GM18505 (cell line): Measurements from ENCODE around the gene LMO2.
"Not testable (repeated sequence)": the region's sequence is repeated elsewhere in the genome, so short reads cannot be mapped to it uniquely, and the experiment has no call there.

ENCODE experiments used
- ATAC-seq: cut with Tn5 transposase; IDR thresholded peaks from one replicate; pipeline ENCODE4 v1.9.1; 2021; ENCODE audit not compliant: unreplicated experiment
- POLR2A ChIP-seq: IDR thresholded peaks from 4 replicates; pipeline ENCODE4 v1.6.1; 2011; ENCODE audit warnings: borderline replicate concordance; ENCODE audit not compliant: insufficient read depth, insufficient read length; ENCODE audit errors: extremely low read depth

LMO2 gene

GRCh38 chr11:33855500-33855899, 36.4 kb downstream of the LMO2 start:
- no peak for TF ChIP-seq POLR2A
- ATAC-seq, result no peak

DNA sequence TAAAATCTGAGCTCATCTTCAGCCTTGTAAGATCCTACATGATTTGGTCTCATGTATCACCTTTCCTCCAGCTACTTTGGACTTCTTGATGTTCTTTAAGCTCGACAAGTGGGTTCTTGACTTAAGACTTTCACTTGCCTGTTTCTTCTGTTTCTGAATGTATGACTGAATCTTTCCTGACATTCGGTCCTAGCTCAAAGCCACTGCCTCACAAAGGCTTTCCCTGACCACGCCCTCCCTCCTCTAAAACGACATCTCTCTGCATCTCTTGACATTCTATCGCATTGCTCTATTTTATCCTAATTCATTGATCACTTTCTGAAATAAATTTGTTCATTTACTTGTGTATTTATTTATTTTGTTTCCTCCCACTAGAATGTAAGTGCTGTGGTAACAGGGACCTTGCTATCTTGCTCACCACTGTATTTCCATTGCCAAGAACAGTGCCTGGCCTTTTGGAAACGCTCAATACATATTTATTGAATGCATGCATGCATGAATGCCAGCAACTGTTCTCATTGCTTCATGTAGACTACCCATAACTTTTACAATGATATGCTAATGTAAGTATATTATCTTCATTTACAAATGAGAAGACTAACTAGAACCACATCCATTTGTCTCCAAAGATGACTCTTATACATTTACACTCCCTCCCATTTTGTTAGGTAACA, 43.0 kb downstream of the LMO2 start:
- no peak for TF ChIP-seq POLR2A
- no peak for ATAC-seq

GRCh38 chr11:33847251-33847650, 44.6 kb downstream of the LMO2 start:
- TF ChIP-seq POLR2A, result no peak
- ATAC-seq, result no peak

DNA sequence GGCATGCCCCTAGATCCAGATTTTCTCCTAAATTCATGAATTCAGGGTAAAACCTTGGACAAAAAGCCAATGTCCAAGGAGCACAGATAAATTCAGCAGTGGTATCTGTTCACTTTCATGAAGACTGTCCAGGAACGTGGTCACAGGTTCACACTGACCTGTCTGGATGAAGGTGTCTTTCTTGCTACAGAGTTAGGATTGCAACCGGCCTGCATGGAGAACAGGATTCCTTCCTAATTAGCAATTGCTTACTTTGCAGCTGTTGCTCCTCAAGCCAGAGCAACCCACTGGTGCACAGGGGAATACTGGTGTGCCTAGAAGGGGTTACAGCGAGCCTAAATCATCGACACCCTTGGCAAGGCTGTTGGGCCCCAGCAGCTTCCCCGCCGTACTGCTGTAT, 47.6 kb downstream of the LMO2 start:
- no peak for TF ChIP-seq POLR2A
- no peak for ATAC-seq

DNA sequence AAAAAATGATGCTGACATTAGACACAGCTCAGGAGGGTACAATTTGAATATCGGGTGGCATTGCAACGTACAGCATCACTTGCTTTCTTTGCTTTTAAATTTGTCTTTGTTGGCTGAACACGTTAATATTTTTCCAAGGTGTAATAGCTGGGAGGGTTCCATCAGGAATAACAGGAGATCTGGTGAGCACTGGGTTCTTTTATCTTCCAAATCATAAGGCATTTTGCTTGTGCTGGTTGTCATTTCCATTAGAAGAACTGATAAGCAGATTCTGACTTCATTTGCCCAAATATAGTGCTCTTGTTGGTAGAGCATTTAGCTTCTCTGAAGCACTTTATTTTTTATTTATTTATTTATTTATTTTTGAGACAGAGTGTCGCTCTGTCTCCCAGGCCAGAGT, 48.9 kb downstream of the LMO2 start:
- ATAC-seq, result no peak
- TF ChIP-seq POLR2A, result no peak

DNA sequence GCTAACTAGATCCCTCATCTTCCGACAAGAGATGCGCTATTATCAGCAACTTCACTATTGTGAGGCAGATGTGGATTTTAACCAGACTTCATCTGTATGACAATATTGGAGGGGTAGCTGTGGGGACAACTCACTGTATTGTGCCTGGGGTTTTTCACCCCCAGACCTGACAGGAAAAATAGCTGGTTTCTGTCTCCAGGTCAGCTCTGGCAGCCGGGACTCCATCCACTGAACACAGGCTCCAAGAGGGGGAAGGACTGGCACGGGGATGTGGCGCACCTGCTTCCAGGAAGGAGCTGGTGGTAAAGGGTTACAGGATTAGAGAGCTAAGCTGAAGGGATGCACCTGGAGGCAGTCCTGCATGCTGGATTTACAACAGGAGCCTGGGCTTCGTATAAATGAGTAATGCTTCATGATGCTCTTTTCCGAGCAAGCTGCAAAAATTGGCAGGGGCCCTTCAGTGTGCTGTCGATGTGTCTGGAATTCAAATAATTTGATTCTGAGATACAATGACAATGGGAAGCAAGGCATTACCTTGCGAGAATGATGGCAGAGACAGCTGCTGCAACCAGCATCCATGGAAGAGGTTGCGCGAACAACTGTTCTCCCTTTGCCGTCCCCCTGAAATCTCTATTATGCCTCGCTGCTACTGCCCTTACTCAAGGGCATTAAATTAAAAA, 49.5 kb downstream of the LMO2 start:
- ATAC-seq, result no peak
- no peak for TF ChIP-seq POLR2A

GRCh38 chr11:33838234-33838633, 53.6 kb downstream of the LMO2 start:
- ATAC-seq, result not testable (repeated sequence)

- not testable (repeated sequence) for ATAC-seq
Measured at GRCh38 chr11:33837334-33837733, 54.5 kb downstream of the LMO2 start.

- TF ChIP-seq POLR2A, result no peak
- ATAC-seq, result no peak
Measured at GRCh38 chr11:33835143-33835878, 56.6 kb downstream of the LMO2 start.

DNA sequence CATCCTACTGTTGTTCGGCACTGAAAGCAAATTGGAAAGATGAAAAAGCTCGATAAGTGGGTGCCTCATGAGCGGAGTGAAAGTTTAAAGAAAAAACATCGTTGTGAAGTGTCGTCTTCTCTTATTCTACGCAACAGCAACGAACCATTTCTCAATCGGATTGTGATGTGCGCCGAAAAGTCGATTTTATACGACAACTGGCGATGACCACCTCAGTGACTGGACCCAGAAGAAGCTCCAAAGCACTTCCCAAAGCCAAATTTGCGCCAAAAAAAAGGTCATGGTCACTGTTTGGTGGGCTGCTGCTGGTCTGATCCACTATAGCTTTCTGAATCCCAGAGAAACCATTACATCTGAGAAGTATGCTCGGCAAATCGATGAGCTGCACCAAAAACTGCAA, 59.2 kb downstream of the LMO2 start:
- no peak for ATAC-seq
- TF ChIP-seq POLR2A, result no peak

DNA sequence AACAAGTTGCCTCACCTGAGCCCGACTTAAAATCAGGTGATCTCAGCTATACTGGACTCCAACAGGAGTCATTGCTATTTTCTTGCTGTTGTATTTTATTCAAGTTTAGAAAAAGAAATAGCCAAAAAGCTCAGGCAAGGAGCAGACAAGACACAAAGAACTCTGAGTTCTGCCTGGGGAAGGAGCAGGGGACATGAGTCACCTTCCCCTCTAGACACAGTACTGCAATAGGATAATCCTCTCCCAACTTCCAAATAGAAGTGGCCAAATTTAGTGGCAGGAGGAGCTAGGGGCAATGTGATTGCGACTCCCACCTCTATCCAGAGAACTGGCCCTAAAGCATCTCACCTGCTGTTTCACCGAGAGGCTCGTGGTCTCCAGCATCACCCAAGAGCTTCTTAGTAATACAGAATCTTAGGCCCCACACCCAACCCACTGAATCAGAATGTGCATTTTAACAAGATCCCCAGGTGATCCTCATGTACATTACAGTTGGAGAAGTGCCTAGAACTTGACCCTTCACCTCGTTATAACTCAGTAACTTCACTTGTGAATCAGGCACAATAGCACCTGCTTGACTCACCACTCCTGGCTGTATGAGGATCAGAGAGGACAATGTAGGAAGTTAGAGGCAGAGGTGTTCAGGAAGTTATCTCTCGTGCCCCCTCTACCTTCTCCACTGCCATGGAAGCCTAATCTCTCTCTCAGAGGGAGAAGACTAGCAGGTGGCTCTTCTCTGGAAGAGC, 60.8 kb downstream of the LMO2 start:
- no peak for ATAC-seq
- TF ChIP-seq POLR2A, result no peak

- no peak for ATAC-seq
- TF ChIP-seq POLR2A, result no peak
Measured at GRCh38 chr11:33829430-33830141, 62.3 kb downstream of the LMO2 start.
